Measurements from ENCODE around the gene S100A8.

The S100A8 gene

DNA sequence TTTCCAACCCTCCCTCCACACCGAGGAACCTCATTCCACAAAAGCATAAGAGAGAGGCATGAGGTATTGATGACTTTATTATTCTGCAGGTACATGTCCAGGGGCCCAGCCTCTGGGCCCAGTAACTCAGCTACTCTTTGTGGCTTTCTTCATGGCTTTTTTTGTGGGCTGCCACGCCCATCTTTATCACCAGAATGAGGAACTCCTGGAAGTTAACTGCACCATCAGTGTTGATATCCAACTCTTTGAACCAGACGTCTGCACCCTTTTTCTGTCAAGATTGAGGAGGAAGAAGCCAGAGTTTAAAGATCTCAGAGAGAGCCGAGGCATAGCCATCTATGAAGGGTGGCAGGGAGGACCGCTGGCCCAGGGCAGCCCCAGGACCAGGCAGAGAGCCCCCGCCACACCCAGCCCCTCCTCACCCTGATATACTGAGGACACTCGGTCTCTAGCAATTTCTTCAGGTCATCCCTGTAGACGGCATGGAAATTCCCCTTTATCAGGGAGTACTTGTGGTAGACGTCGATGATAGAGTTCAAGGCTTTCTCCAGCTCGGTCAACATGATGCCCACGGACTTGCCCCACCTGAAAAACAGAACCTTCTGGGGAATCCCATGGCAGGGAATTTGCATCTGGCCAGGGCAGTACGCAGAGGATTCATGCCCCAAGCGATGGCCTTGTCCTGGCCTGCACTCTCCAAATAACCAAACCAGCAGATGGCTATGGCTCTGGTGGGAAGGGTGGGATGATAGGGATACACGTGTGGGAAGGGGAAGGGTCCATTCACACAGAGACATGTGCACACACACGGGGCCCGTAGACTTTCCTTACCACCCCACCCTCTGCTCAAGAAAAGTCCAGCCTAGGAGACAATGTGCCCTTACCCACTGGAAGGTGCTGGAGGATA is 647 bp downstream of the S100A8 start:
- no peak for DNase-seq (ENCODE audit: low read depth)

DNA sequence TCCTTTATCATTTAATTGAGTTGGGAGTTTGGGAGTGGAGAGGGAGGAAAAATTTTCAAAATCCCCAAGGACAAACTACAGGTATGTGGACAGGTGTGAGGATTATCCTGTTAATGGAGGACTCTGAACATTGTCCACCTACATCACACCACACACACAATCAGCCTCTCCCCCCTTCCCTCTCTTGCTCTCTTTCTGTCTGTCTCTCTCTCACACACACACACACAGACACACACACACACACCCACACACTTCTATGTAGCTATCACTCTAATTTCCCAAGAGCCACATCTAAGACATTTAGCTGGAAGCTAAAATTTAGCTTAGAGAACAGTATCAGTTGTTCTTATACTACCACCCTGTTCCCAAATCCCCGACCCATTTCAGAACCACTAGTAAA is 1.5 kb downstream of the S100A8 start:
- DNase-seq (ENCODE audit: low read depth), result no peak

DNA sequence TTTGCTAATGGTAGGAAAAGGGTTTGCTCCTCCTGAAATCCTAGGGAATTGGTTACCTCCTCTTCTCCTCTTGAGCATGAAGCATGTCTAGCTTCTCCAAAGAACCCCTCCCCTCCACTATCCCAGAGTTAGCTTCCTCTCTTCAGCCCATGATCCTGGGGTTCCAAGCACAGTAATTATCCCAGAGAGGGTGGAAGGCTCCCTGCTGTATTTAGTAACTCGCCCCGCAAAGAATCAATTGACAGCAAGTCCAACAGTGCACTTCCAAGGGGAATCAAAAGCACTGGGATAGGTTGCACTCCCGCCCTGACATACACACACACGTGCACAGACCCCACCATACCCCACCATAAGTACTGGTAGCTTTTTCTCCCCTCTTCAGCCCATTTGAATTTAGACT is 3.1 kb downstream of the S100A8 start:
- no peak for DNase-seq (ENCODE audit: low read depth)

DNA sequence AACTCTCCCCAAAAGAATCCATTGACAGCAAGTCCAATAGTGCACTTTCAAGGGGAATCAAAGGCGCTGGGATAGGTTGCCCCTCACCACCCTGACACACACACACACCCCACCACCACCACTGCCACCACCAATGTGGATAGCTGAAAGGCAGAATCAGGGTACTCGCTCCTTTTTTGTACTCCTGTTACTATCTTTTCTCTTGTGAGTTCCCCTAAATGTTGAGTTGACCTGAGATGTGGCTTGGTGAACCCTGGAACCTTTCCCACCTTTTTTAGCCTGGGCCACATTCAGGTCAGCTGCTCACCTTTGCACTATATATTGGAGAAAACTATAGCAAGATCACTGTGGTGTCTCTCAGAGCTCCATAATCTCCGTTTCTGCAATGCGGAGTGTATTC is 3.9 kb downstream of the S100A8 start:
- no peak for DNase-seq (ENCODE audit: low read depth)

DNA sequence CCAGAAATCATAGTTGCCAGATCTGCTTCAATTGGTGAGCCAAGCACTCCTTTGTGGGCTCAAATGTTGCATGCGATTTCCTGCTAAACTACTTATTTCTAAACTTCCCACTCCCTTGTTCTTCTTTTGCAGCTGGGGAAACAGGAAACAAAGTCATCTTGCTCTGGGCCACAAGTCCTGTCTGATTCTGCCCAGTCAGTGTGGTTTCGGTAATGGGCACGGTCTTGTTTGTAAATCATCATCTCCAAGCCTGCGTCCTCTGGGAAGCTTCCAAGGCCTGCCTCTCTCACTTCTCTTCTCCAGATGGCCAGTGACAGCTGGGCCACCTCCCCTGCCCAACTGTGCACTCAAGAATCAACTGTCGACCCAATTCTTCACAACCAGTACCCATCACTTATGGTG is 4.4 kb downstream of the S100A8 start:
- DNase-seq (ENCODE audit: low read depth), result no peak

DNA sequence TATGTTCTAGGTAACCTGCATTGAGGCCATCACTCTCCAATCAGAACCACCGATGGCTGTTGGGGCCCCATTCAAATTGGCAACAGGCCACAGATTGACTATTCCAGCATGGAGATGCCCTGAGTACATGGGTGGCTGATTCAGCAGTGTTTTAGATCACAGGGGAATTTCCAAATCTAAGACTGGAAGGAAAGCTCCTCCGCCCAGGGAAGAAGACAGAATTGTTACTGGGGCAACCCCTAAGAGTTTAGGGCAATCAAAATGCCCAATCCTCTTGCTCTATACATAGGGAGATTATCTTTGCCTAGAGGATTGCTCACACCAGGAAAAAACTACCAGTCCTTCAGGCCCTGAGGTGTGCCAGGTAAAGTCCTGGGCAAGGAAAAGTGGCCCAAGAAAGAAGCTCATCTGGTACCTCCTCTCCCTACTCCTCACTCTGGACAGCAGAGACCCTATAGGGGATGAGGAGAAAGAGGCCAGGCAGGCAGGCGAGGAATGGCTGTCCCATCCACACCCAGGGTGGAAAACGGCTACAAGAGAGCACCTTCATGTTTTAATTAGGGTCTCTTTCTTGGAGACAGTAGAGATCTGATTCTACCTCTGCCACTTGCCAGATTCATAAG is 5.8 kb downstream of the S100A8 start:
- no peak for DNase-seq (ENCODE audit: low read depth)

DNA sequence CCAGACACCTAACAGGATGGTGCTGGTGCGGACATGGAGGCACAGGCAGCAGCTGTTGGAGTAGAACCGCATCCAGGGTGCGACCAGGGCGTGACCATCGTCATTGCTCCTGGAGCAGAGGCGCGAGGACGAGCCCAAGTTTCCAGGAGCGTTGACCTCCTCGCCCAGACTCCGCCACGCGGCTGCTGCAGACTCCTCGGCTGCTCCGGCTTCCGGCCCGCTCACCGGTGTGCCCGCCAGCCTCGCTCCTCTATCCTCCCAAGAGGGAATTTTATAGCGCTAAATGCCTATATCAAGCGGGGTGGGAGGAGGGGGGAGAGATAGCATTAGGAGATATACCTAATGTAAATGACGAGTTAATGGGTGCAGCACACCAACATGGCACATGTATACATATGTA is 10.2 kb downstream of the S100A8 start:
- no peak for DNase-seq (ENCODE audit: low read depth)

DNA sequence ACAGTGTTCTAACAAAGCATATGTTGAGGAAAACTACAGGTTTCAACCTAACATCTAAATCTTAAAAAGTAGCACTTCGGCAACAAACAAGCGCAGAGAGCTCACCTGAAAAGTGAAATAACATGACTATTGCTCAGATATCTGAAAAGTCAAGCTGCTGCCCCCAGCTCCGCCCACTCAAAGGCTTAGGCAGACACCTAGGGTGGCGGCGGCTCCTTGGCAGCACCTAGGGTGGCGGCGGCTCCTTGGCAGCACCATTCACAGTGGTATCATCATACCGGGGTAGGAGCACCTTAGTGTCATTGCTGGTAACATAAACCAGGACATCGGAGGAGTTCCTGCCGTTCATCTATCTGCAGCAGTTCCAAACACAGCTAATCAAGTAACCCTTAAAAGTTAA is 11.3 kb downstream of the S100A8 start:
- DNase-seq (ENCODE audit: low read depth), result no peak

DNA sequence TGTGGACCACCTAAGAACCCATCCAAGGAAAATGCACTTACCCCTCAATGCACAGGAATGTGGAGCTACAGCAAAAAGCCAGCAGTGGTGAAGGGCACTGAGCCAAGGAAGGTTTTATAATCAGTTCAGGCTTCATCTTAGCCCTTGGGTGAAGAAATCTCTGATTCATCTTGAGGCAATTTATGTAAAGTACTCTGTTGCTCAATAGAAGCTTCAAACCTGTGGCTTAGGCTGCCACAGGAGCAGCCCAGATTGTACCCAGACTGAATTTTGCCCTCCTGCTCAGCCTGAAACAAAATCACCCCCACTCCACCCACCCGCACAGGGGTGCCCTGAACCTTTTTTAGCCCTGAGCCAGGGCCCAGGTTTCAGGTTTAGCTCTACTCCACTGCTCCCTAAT is 15.4 kb downstream of the S100A8 start, which contains the start of gene S100A12:
Gene S100A12, minus strand, starts transcription at position 111 of the 400 bp plus-strand sequence. CDS start 1,029 bp downstream, outside the sequence.
- no peak for DNase-seq (ENCODE audit: low read depth)

DNA sequence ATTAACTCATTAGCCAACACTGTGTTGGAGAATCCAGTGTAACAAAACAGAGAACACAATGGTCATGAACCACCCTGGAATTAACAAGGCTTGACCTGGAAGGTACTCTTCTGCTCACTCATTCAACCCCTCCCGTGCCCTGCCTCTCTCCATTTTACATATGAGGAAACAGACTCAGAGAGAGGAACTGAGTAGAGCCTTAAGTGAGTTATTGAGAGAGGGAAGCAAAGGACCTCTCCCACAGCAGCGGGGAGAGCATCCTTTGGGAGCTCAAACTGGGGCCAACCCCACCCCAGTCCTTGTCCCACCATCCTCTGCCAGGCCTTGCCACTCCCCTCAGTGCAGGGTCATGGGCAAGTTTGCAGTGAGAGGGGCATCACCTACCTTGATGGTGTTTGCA is 16.8 kb downstream of the S100A8 start:
- no peak for DNase-seq (ENCODE audit: low read depth)

DNA sequence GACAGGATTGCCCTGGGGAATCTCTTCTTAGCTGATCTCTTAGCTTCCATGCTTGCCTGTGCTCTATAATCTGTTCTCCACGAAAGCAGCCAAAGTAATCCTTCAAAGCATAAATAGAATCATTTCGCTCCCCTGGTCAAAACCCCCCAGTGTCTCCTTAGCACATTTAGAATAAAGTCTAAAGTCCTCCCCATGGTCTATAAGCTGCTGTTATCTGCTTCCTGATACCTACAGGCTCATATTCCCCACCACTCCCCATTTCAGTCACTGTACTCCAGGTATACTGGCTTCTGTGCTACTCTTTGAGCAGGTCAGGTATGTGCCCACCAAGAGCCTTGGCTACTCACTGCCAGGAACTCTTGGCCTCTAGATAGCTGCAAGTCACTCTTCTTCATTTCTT is 18.3 kb downstream of the S100A8 start:
- DNase-seq (ENCODE audit: low read depth), result no peak

DNA sequence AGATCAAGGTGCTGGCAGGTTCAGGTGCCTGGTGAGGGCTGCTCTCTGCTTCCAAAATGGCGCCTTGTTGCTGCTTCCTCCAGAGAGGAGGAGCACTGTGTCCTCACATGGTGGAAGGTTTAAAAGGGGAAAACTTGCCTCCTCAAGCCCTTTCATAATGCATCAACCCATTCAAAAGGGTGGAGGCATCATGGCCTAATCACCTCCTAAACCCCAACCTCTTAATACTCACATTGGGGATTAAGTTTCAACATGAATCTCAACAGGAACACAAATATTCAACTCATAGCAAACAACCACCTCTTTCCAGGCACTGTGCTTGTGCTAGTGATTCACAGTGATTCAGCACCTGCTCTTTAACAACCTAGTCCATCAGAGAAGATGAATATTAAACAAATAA is 19.6 kb downstream of the S100A8 start:
- DNase-seq (ENCODE audit: low read depth), result no peak

DNA sequence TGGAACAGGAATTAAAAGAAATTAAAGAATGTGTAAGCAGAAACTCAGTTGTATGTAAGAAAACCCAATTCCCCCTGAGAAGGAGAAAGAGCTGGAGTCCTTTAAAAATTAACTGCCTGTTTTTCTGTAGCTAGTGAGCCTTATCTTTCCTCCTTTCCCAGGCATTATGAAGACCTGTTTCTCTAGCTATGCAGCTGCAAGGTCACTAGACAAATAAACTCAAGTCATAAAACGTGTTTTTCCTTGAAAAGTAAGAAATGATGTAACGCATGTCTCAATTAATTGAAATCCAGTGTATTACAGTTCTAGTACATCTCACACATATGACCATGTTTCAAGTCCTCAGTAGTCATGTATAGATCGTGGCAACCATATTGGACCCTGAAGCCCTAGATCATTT is 20.7 kb downstream of the S100A8 start:
- DNase-seq (ENCODE audit: low read depth), result no peak

DNA sequence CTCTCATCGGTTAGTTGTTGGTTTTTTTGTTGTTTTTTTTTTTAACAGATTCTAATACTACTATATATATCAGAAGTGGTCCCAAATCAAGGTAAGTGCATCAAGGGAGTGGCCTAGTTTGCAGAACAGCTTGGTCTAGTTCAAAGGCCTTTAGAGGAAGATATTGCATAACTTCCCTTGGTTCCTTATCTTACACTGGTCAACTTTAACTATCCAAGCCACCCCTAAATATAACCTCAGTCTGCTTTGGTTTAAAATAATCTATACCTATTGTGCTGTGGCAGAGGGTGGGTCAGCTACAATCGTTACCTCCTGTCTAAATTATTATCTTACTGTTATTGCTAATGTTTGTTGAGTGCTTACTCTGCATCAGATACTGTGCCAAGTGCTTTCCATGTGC is 22.4 kb downstream of the S100A8 start:
- DNase-seq (ENCODE audit: low read depth), result no peak

DNA sequence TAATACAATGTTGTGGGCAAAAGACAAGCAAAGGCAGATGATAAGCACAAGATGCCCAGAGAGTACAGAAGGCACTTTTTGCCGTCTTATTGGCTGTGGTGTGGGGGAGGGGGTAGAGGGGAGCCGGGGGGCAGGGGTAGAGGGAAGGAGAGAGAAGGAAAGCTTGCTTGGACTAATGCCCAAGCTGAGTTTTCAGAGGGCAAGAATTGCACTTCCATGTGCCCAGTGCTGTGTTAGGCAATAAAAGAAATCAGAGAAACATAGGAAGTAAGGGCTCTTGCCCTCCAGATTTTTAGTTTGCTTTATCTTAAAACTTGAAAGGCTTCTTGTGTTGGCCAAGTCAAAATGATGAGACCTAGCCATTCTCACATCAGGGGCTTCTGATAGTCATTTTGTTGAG is 23.8 kb downstream of the S100A8 start:
- DNase-seq (ENCODE audit: low read depth), result no peak

DNA sequence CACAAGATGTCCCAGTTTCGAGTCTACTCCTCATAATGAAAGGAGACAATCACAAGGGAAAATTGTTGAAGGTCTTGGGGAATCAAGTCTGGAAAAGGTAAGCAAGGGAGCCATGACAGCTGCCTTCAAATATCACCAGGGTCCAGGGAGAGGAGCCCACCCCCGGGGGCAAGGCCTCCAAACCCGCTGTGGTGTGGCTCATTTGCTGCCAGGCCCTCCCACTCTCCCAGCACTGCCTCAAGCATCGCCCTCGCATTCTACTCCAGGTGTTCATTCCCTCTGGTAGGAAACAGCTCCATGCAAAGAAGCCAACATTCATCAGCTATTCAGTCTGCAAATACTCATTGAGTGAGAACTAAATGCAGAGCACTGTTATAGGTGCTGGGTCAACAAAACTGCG is 24.6 kb downstream of the S100A8 start:
- DNase-seq (ENCODE audit: low read depth), result no peak

DNA sequence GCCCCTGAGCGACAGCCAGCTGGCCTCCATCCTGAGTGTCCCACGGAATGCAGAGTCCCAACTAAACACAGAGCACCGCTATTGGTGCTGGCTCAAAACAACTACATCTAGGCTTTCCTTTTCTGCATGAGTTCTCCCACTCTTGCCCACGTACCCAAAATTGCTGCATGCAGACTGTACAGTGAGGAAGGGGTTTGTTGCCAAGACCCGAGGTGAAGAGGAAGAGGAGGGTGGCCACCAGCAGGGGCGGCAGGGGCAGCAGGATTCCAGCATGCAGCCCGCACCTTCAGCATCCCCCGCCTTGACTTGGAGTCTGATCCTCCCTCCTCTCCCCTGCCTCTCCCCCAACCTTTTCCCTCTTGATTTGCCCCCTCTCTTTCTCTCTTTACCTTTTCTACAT is 25.2 kb downstream of the S100A8 start:
- DNase-seq (ENCODE audit: low read depth), result no peak

DNA sequence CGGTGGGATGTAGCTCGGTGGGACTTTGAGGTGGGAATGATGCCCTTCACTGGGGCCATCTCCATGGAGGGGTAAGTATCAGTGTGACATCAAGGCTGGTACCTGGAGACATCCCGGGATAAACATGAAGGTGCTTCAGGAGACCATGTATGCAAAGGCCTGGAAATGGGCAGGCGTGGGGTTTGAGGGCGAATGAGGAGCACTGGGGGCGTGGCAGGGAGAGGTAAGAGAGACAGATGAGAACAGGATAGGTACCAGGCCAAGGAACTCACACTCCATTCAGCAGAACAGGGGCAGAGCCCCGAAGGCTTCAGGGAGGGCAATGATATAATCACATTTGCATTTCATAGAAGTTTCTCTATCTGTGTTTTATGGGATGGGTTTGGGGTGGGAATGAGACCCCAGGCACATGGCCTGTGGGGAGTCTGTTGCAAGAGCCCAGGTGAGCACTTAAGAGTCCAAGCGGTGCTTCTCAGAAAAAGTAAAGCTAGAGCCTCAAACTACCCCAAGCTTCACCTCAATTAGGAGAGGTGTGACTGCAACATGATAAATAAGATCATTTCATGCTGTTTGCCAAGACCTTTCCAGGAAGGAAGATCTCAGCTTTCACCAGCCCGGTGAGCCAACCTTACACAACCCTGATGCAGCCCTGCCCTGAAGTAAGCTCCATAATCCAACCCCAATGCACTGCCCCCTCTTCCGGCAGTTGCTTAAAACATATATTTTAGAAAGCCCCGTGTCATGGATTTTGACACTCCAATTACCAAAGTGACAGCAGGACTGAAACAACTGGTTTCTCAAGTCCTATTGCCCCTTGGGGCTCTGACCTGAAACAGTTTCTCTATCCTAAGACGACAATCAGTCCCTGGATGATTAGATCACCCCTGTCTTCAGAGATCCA is 25.9 kb downstream of the S100A8 start:
- DNase-seq (ENCODE audit: low read depth), result no peak

DNA sequence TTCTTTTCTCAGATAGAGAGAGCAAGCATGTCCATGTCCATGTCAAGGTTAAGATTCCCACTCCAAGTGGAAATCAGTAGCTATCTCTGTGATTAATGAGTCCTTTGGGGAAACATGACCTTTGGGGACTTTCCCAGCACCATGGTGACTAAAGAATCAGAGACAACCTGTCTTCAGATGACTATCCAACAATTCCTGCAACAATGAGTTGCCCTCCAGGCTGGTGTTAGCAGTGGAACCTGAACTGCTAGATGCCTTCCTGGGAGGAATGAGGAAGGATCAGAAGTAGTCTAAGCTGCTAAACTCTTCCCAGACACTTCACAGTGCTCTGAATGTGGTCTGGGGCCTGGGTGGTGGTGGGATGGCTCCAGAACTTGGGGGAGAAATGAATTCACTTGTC is 26.7 kb downstream of the S100A8 start:
- DNase-seq (ENCODE audit: low read depth), result no peak

DNA sequence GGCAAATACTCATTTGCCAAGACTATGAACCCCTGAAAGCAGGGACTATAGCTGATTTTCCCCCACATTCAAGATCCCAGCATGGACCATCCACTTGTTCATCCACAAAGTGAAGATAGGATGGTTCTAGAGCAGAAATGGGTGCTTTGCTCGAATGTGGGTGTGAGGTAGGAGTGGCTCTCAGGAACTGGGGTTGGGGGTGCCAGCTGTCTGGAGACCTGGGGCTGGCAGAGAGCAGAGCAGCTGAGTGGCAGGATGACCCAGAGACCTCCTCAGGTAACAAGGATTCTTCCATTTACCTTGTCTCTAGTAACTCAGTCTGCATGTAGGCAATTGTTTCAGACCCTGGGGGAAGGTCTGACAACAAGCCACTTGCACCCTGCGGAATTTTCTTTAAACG is 27.2 kb downstream of the S100A8 start:
- no peak for DNase-seq (ENCODE audit: low read depth)

DNA sequence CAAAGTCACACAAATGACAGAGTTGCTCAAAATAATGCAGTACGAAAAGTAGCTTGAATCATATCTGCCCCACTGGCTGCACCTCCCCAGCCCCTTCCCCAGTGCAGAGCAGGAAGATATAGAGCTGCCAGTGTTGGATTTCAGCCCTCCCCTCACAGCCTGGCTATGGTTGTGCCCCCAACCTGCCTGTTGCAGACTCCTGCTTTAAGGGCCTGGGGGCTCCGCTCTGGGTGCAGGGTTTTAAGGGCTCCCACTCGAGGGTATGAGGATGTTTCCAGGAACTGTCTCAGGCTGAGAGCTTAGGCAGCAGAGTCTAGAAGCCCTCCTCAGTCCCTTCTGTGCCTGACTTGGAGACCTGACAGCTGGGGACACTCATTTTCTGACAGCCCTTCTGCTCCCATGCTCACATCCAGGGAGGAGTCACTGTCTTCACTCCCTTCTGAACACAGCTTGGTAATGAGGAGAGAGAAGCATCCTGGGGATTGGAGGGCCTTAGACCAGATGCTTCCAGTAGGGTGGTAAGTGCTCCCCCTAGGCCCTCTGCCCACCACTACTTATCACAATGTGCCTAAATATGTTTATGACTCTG is 28.6 kb downstream of the S100A8 start:
- DNase-seq (ENCODE audit: low read depth), result no peak

DNA sequence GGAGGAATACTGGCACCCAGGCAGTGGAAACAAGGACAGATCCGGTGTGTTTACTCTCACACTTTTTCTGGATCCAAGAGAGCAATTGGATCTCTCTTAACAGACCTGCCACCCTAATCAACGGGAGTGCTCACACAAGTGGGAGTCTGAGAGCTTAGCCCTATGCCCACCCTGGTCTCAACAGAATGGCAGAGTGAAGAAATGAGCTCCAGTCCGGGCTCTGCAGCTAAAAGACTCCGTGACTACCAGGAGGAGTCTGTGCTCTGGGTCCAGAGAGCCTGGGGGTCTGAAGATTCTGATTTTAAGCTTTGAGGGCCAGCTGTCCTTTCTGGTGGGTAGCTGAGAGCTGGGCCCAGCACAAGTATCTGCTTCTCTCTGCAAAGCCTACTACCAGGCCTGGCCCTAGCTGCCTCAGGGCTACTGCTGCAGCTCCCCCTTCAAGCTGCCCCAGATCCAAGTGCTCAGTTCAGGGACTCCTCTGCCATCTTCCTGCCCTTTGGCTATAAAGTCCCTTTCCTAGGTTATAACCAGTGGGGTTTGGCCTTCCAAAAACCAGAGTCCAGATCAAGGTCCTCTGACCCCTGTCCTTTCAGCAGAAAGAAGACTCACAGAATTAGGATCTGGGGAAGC is 29.3 kb downstream of the S100A8 start:
- no peak for DNase-seq (ENCODE audit: low read depth)
